Stimulated activated memory B cell treated with anti-CD40 and anti-IgM and Interleukin-4, amounts not matched to agents 10 μg/mL and 1 μg/mL and 100 μg/mL, for 72 hours (primary cell): ENCODE measurements around the gene ZNF700.
"Not testable (repeated sequence)": the region's sequence is repeated elsewhere in the genome, so short reads cannot be mapped to it uniquely, and the experiment has no call there.

Source experiments
- ATAC-seq: fragments of 150-1000 bp; cut with Tn5 transposase; 2 replicates; pipeline ENCODE4 v1.10.0; 2021
- H3K27ac Mint-ChIP-seq: one replicate; pipeline ENCODE4 v1.8.0; 2022; ENCODE audit warnings: mild to moderate bottlenecking, mixed read lengths
- H3K27me3 Mint-ChIP-seq: one replicate; pipeline ENCODE4 v1.8.0; 2022; ENCODE audit warnings: mixed read lengths
- H3K36me3 Mint-ChIP-seq: one replicate; pipeline ENCODE4 v1.8.0; 2022; ENCODE audit warnings: mixed read lengths
- H3K4me1 Mint-ChIP-seq: one replicate; pipeline ENCODE4 v1.8.0; 2022; ENCODE audit warnings: mixed read lengths
- H3K4me3 Mint-ChIP-seq: one replicate; pipeline ENCODE4 v1.8.0; 2022; ENCODE audit warnings: mild to moderate bottlenecking, moderate library complexity, mixed read lengths
- H3K9me3 Mint-ChIP-seq: one replicate; pipeline ENCODE4 v1.8.0; 2022; ENCODE audit warnings: mixed read lengths

ZNF700 gene

DNA sequence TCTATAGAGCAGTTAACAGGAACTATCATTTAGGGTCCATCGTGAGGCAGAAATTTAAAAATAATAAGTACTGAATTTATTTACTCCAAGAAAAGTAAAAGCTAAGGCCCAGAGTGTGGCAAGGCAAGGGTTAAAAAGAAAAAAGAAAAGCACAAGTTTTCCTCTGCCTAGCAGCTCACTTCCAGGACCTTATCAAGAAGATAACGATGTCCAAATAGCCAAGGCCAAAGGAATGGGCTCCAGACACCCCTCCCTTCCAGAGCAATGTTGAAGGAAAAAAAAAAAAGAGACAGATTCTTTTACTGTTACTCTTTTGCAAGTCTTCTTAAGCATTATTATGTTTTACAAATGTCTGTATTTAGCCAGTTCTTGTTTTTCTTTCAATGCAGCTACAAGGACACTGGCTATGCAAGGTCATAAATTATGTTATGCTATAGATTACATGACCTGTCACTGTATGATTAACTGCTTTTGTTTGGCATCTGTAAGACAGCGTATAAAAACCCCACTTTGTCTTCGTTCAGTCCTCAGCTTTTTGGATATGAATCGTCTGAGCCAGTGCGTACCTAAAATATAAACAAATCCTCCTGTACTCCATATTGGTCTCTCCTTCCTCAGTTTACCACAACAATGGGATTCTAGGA, 2.9 kb upstream of the ZNF700 start:
- Mint-ChIP-seq H3K4me1 (peaks cover 36% of the 10 kb centered on the region), H3K4me3 (no peak overlapping the region), H3K27ac (no peak overlapping the region), H3K9me3 (no peaks in the 10 kb centered on the region), H3K36me3 (no peaks in the 10 kb centered on the region), H3K27me3 (no peaks in the 10 kb centered on the region)
- no peak for ATAC-seq

DNA sequence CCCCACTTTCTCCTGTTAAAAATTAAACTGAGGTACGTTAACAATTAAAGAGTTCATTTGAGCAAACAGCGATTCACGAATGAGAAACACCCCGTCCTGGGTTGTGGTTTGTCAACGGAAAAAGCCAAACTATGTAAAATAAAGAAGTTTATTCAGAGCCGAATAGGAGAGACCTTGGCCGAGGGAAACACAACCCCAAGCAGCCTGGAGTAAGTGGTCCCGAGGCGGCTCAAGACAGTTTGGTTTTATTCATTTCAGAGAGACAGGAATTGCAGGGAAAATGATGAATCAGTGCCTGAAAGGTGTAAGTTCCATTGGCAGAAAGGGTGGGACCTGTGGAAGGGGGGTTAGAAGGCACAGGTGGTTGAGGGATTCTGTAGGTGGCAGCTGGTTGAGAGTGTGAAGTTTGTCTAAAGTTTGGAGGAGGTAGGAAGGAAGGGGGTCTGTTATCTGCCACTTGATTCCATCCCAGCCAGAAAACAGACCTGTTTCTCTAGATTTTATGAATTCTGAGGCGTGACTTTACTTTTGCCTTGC, 812 bp downstream of the ZNF700 start:
- H3K36me3 Mint-ChIP-seq, H3K27me3 Mint-ChIP-seq, ATAC-seq, H3K9me3 Mint-ChIP-seq: not testable (repeated sequence)
- Mint-ChIP-seq H3K4me3 (peak overlapping the region; percentile 97), H3K4me1 (peaks cover 55% of the 10 kb centered on the region), H3K27ac (peak overlapping the region; percentile 99)

DNA sequence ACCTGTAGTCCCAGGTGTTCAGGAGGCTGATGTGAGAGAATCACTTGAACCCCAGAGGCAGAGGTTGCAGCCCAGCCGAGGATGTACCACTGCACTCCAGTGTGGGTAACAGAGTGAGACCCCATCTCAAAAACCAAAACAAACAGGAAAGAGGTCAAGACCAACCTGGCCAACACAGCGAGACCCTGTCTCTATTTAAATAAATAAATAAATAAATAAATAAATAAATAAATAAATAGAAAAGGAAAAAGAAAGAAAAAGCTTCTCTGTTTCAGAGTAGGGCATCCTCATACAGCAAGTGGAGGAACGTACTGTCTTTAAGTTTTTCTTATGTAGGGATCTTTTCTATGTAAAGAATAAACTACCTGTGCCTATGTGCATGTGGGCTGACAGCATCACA, 2.3 kb downstream of the ZNF700 start:
- peaks cover 7% of the 10 kb centered on the region for H3K36me3 Mint-ChIP-seq
- H3K27ac Mint-ChIP-seq: no peak overlapping the region
- peaks cover 64% of the 10 kb centered on the region for H3K4me1 Mint-ChIP-seq
- H3K9me3 Mint-ChIP-seq: no peaks in the 10 kb centered on the region
- no peak for ATAC-seq
- H3K27me3 Mint-ChIP-seq: no peaks in the 10 kb centered on the region
- H3K4me3 Mint-ChIP-seq: no peak overlapping the region

DNA sequence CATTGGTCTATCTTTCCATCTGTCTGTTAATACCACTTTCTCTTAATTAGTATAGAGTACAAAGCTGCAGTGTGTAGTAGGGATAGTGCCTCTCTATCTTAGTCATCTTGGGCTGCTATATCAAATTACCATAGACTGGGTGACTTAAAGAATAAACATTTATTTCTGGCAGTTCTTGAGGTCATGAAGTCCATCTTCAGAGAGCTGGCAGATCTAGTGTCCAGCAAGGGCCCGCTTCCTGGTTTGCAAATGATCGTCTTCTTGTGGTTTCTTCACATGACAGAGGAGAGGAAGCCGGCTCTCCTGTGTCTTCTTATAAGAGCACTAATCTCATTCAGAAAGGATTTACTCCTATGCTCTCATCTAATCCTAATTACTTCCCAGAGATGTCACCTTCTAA, 6.1 kb downstream of the ZNF700 start:
- peaks cover 19% of the 10 kb centered on the region for H3K36me3 Mint-ChIP-seq
- H3K4me1 Mint-ChIP-seq: peaks cover 38% of the 10 kb centered on the region

DNA sequence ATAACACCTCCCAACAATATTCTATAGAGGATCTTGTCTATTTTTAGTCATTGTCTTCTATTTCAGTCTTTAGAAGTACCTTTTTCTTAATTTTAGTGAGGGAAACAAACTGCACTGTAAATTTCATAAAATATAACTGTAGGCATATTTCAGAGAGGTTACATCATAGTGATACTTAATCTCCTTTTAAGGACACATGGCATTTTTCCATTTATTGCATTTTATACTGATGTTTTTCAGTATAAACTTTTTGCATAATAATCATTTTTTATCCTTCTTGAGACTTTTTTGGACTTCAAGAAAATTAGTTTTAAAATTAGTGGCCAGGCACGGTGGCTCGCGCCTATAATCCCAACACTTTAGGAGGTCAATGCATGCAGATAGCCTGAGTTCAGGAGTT, 6.6 kb downstream of the ZNF700 start:
- Mint-ChIP-seq H3K4me3 (no peak overlapping the region), H3K4me1 (peaks cover 33% of the 10 kb centered on the region), H3K27me3 (no peaks in the 10 kb centered on the region), H3K9me3 (peaks cover 4% of the 10 kb centered on the region), H3K27ac (peak overlapping the region; percentile 64), H3K36me3 (peaks cover 24% of the 10 kb centered on the region)
- no peak for ATAC-seq

More for the DNA sequence above, 6.1 kb downstream of the ZNF700 start:
- Mint-ChIP-seq H3K27ac (peak overlapping the region; percentile 64), H3K9me3 (peaks cover 2% of the 10 kb centered on the region), H3K27me3 (no peaks in the 10 kb centered on the region), H3K4me3 (no peak overlapping the region)
- ATAC-seq: no peak

DNA sequence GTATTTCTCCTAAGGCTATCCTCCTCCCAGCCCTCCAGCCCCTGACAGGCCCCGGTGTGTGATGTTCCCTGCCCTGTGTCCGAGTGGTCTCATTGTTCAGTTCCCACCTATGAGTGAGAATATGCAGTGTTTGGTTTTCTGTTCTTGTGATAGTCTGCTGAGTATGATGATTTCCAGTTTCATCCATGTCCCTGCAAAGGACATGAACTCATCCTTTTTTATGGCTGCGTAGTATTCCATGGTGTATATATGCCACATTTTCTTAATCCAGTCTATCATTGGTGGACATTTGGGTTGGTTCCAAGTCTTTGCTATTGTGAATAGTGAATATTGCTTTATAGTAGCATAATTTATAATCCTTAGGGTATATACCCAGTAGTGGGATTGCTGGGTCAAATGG, 10.9 kb downstream of the ZNF700 start:
- H3K27ac Mint-ChIP-seq, H3K4me3 Mint-ChIP-seq, H3K4me1 Mint-ChIP-seq, H3K9me3 Mint-ChIP-seq, ATAC-seq, H3K27me3 Mint-ChIP-seq: not testable (repeated sequence)
- H3K36me3 Mint-ChIP-seq: peaks cover 53% of the 10 kb centered on the region

DNA sequence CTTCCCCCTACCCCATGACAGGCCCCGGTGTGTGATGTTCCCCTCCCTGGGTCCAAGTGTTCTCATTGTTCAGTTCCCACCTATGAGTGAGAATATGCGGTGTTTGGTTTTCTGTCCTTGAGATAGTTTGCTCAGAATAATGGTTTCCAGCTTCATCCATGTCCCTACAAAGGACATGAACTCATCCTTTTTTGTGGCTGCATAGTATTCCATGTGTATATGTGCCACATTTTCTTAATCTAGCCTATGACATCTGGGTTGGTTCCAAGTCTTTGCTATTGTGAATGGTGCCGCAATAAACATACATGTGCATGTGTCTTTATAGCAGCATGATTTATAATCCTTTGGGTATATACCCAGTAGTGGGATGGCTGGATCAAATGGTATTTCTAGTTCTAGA, 13.5 kb downstream of the ZNF700 start:
- not testable (repeated sequence) for H3K27me3 Mint-ChIP-seq, H3K4me1 Mint-ChIP-seq, ATAC-seq, H3K4me3 Mint-ChIP-seq, H3K27ac Mint-ChIP-seq
- H3K9me3 Mint-ChIP-seq: peaks cover 15% of the 10 kb centered on the region
- peaks cover 69% of the 10 kb centered on the region for H3K36me3 Mint-ChIP-seq

DNA sequence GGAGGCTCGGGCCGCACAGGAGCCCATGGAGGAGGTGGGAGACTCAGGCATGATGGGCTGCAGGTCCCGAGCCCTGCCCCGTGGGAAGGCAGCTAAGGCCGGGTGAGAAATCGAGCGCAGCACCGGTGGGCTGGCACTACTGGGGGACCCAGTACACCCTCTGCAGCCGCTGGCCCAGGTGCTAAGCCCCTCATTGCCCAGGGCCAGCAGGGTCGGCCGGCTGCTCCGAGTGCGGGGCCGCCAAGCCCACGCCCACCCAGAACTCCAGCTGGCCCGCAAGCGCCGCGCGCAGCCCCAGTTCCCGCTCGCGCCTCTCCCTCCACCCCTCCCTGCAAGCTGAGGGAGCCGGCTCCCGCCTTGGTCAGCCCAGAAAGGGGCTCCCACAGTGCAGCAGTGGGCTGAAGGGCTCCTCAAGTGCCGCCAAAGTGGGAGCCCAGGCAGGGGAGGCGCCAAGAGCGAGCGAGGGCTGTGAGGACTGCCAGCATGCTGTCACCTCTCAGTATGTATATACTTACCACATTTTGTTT, 16.5 kb downstream of the ZNF700 start:
- not testable (repeated sequence) for ATAC-seq, H3K27me3 Mint-ChIP-seq, H3K4me1 Mint-ChIP-seq, H3K27ac Mint-ChIP-seq, H3K4me3 Mint-ChIP-seq
- peaks cover 82% of the 10 kb centered on the region for H3K36me3 Mint-ChIP-seq
- peaks cover 18% of the 10 kb centered on the region for H3K9me3 Mint-ChIP-seq

DNA sequence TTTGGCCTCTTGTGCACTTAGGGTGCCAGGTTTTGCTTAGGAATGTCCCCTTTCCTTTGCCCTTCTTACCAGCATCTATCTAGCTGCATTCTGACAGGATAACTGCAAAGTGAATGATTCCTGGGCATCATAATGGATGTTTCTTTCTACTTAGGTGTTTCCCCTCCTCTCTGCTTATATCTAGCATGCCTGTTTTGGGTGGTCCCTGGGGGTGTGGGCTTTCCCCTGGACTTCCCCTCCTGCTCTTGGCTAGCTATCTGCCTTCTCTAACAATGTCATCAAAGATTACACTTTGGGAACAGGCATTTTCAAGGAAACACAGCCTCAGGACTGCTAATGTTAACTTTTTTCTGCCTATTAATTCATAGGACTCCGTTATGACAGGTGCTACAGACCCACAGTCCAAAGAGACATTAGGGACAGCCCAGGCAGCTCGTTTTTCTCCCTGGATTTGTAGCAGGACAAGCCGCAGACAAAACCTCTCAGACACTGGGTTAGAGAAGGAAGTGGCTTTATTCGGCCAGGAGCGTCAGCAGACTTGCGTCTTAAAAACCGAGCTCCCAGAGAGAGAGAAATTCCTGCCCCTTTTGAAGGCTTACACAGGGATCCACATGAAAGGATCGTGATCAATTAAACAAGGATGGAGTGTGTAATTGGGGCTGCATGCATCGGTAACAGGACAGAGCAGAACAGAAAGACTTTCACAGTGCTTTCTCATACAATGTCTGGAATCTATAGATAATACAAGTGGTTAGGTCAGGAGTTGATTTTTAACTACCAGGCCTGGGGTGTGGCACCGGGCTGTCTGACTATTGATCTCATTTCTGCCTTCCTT, 17.3 kb downstream of the ZNF700 start:
- Mint-ChIP-seq H3K27me3 (no peaks in the 10 kb centered on the region), H3K4me1 (peaks cover 6% of the 10 kb centered on the region), H3K9me3 (peaks cover 16% of the 10 kb centered on the region), H3K4me3 (no peak overlapping the region), H3K27ac (no peak overlapping the region), H3K36me3 (peaks cover 83% of the 10 kb centered on the region)
- no peak for ATAC-seq

DNA sequence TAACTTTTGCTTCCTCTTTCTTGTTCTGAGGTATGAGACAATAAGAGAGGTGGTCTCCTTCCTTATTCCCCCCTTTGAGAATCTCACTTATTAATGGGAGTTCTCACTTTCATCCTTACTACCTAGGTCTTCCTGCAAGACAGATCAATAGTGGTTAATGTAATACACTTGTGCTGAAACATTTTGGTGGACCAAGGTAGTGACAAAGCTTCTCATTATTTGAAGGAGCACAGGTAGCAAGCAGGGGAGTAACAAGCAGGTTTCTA, 17.9 kb downstream of the ZNF700 start:
- H3K4me3 Mint-ChIP-seq: no peak overlapping the region
- H3K27ac Mint-ChIP-seq: no peak overlapping the region
- H3K4me1 Mint-ChIP-seq: peaks cover 6% of the 10 kb centered on the region
- no peaks in the 10 kb centered on the region for H3K27me3 Mint-ChIP-seq
- peaks cover 85% of the 10 kb centered on the region for H3K36me3 Mint-ChIP-seq
- no peak for ATAC-seq
- peaks cover 16% of the 10 kb centered on the region for H3K9me3 Mint-ChIP-seq

DNA sequence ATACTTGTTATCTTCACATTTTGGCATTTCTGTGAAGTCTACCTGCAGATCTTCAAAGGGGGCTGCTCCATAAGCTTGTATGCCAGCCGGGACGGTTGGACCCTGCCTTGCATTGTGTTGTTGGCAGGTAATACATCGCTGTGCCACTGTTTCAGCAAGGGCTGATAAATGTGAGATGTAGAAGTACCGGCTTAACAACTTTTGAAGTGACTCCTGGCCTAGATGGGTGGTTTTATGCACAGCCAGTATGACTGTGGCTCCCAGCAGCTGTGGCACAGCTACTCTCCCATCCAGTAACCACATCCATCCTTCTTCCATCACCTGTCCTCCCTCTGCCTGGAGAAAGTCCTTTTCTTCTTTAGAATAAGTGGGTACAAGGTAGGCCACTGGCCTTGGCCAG, 19.7 kb downstream of the ZNF700 start:
- Mint-ChIP-seq H3K4me3 (no peak overlapping the region), H3K27ac (no peak overlapping the region), H3K36me3 (peaks cover 91% of the 10 kb centered on the region), H3K4me1 (peaks cover 6% of the 10 kb centered on the region), H3K9me3 (peaks cover 26% of the 10 kb centered on the region), H3K27me3 (no peaks in the 10 kb centered on the region)
- no peak for ATAC-seq

DNA sequence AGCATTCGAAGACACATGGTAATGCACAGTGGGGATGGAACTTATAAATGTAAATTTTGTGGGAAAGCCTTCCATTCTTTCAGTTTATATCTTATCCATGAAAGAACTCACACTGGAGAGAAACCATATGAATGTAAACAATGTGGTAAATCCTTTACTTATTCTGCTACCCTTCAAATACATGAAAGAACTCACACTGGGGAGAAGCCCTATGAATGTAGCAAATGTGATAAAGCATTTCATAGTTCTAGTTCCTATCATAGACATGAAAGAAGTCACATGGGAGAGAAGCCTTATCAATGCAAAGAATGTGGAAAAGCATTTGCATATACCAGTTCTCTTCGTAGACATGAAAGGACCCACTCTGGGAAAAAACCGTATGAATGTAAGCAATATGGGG, 23.7 kb downstream of the ZNF700 start:
- no peak overlapping the region for H3K4me3 Mint-ChIP-seq
- H3K9me3 Mint-ChIP-seq: peaks cover 31% of the 10 kb centered on the region
- no peak overlapping the region for H3K27ac Mint-ChIP-seq
- ATAC-seq: no peak
- H3K27me3 Mint-ChIP-seq: no peaks in the 10 kb centered on the region
- no peaks in the 10 kb centered on the region for H3K4me1 Mint-ChIP-seq
- H3K36me3 Mint-ChIP-seq: peaks cover 93% of the 10 kb centered on the region

DNA sequence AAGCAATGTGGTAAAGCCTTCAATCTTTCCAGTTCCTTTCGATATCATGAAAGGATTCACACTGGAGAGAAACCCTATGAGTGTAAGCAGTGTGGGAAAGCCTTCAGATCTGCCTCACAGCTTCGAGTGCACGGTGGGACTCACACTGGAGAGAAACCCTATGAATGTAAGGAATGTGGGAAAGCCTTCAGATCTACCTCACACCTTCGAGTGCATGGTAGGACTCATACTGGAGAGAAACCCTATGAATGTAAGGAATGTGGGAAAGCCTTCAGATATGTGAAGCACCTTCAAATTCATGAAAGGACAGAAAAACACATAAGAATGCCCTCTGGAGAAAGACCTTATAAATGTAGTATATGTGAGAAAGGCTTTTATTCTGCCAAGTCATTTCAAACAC, 24.3 kb downstream of the ZNF700 start:
- H3K4me3 Mint-ChIP-seq: no peak overlapping the region
- no peaks in the 10 kb centered on the region for H3K27me3 Mint-ChIP-seq
- H3K4me1 Mint-ChIP-seq: no peaks in the 10 kb centered on the region
- no peak for ATAC-seq
- H3K9me3 Mint-ChIP-seq: peaks cover 34% of the 10 kb centered on the region
- no peak overlapping the region for H3K27ac Mint-ChIP-seq
- peaks cover 92% of the 10 kb centered on the region for H3K36me3 Mint-ChIP-seq

DNA sequence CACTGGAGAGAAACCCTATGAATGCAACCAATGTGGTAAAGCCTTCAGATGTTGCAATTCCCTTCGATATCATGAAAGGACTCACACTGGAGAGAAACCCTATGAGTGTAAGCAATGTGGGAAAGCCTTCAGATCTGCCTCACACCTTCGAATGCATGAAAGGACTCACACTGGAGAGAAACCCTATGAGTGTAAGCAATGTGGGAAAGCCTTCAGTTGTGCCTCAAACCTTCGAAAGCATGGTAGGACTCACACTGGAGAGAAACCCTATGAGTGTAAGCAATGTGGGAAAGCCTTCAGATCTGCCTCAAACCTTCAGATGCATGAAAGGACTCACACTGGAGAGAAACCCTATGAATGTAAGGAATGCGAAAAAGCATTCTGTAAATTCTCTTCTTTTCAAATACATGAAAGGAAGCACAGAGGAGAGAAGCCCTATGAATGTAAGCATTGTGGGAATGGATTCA, 24.7 kb downstream of the ZNF700 start:
- ATAC-seq, H3K27me3 Mint-ChIP-seq, H3K4me1 Mint-ChIP-seq, H3K4me3 Mint-ChIP-seq, H3K27ac Mint-ChIP-seq: not testable (repeated sequence)
- H3K36me3 Mint-ChIP-seq: peaks cover 88% of the 10 kb centered on the region
- peaks cover 35% of the 10 kb centered on the region for H3K9me3 Mint-ChIP-seq

DNA sequence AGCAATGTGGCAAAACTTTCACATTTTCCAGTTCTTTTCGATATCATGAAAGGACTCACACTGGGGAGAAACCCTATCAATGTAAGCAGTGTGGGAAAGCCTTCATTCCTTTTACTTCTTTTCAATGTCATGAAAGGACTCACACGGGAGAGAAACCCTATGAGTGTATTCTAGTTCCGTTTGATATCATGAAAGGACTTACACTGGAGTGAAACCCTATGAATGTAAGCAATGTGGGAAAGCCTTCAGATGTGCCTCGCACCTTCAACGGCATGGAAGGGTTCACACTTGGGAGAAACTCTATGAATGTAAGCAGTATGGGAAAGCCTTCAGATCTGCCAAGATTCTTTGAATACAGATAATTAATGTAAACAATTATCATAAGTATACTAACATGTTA, 25.4 kb downstream of the ZNF700 start:
- Mint-ChIP-seq H3K9me3 (peaks cover 34% of the 10 kb centered on the region), H3K4me3 (no peak overlapping the region), H3K27me3 (no peaks in the 10 kb centered on the region), H3K36me3 (peaks cover 84% of the 10 kb centered on the region), H3K27ac (no peak overlapping the region), H3K4me1 (no peaks in the 10 kb centered on the region)
- no peak for ATAC-seq
